Lower leg skin (tissue), 3 donors: ENCODE results near the gene RNF121.

ENCODE experiments used
- CTCF ChIP-seq, 3 donors: fragments of 450-650 bp; IDR thresholded peaks; one replicate each; pipeline ENCODE4 v1.5.1; 2016; ENCODE audit warnings: antibody characterized with exemption in 3 of 3, mild to moderate bottlenecking in 3 of 3, moderate library complexity in 2 of 3
- POLR2A ChIP-seq, 2 donors: fragments of 450-650 bp; IDR thresholded peaks; one replicate each; pipeline ENCODE4 v1.6.1; 2016 to 2017; ENCODE audit warnings: antibody characterized with exemption in 2 of 2, mild to moderate bottlenecking in 1 of 2, moderate library complexity in 1 of 2

- TF ChIP-seq CTCF (IDR thresholded peaks at IDR 0.05): no peak
- TF ChIP-seq POLR2A (IDR thresholded peaks at IDR 0.05): no peak
Observed at GRCh38 chr11:72039031-72039855, 110.4 kb downstream of the RNF121 start.
